Uterus (tissue), 2 donors: Measurements from ENCODE around the gene OVAAL.

Source experiments
- POLR2A ChIP-seq, 2 donors: fragments of 450-650 bp; IDR thresholded peaks; one replicate each; pipeline ENCODE4 v1.6.1; 2016; ENCODE audit warnings: antibody characterized with exemption in 2 of 2, mild to moderate bottlenecking in 1 of 2, moderate library complexity in 1 of 2
- TF ChIP-seq, protein P1 (sequence below), 4 experiments: fragments of 200-600 bp in 2 of 4; fragments of 450-650 bp in 2 of 4; sonication (generic) in 2 of 4; IDR thresholded peaks; one replicate each; pipeline ENCODE4 v1.5.1; 2016 to 2019; ENCODE audit warnings: antibody characterized with exemption in 4 of 4, mild to moderate bottlenecking in 2 of 4, moderate library complexity in 1 of 4

DNA sequence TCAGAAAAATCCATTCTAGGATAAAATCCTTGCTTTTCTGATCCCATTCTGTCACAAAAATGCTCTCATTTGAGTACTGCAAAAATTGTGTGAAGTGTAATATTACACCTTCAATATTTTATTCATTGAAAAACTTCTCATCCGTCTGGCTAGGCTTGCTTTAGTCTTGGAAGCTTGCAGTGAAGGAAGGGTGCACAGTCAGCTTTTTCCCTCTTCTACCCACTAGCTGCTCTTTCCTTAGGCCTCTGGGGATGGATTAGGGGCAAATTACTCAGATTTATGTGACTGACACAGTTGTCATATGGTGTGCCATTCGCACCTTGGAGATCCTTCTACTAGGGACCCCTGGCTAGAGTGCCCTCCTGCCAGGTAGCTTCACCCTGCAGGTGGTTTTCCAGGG lies 32.1 kb downstream of the OVAAL start:
- TF ChIP-seq, protein P1, sequence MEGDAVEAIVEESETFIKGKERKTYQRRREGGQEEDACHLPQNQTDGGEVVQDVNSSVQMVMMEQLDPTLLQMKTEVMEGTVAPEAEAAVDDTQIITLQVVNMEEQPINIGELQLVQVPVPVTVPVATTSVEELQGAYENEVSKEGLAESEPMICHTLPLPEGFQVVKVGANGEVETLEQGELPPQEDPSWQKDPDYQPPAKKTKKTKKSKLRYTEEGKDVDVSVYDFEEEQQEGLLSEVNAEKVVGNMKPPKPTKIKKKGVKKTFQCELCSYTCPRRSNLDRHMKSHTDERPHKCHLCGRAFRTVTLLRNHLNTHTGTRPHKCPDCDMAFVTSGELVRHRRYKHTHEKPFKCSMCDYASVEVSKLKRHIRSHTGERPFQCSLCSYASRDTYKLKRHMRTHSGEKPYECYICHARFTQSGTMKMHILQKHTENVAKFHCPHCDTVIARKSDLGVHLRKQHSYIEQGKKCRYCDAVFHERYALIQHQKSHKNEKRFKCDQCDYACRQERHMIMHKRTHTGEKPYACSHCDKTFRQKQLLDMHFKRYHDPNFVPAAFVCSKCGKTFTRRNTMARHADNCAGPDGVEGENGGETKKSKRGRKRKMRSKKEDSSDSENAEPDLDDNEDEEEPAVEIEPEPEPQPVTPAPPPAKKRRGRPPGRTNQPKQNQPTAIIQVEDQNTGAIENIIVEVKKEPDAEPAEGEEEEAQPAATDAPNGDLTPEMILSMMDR (IDR thresholded peaks at IDR 0.05), result no peak
- TF ChIP-seq POLR2A (IDR thresholded peaks at IDR 0.05), result no peak
